Heart left ventricle (tissue), 16 donors: Measurements from ENCODE around the gene SARS1. TPM values are rescaled to one million over a fixed set of nuclear protein-coding genes. Genes with fewer than 3 reads are reported as not detected.

ENCODE experiments used
- ATAC-seq, 4 donors: fragments of 200-7000 bp; cut with Tn5 transposase; one replicate each; pipeline ENCODE4 v1.9.1; 2020 to 2022; ENCODE audit warnings: moderate library complexity in 4 of 4, mild to moderate bottlenecking in 3 of 4, moderate number of reproducible peaks in 1 of 4
- DNase-seq, 5 donors: peaks; one replicate each; pipeline ENCODE4 v3.0.0-alpha.2; 2020
- H3K27ac ChIP-seq, 12 donors: fragments of 200-600 bp; sonication (generic) in 4 of 12; one replicate each; pipeline versions ENCODE4 v1.5.0 to v1.8.0; 2016 to 2022; ENCODE audit warnings: mild to moderate bottlenecking in 2 of 12
- H3K27me3 ChIP-seq, 9 donors: fragments of 200-600 bp; sonication (generic) in 2 of 9; one replicate each; pipeline versions ENCODE4 v1.5.1 to v1.8.0; 2016 to 2022; ENCODE audit warnings: mild to moderate bottlenecking in 3 of 9
- H3K36me3 ChIP-seq, 9 donors: fragments of 200-600 bp; sonication (generic) in 2 of 9; one replicate each; pipeline versions ENCODE4 v1.5.0 to v1.8.0; 2018 to 2022; ENCODE audit warnings: mild to moderate bottlenecking in 2 of 9
- H3K4me1 ChIP-seq, 12 donors: fragments of 200-600 bp; sonication (generic) in 4 of 12; one replicate each; pipeline versions ENCODE4 v1.5.0 to v1.8.0; 2016 to 2022; ENCODE audit warnings: mild to moderate bottlenecking in 3 of 12
- H3K4me3 ChIP-seq, 12 donors: fragments of 200-600 bp; sonication (generic) in 4 of 12; one replicate each; pipeline versions ENCODE4 v1.5.0 to v1.8.0; 2017 to 2022; ENCODE audit warnings: mild to moderate bottlenecking in 9 of 12, moderate library complexity in 4 of 12
- H3K9me3 ChIP-seq, 12 donors: fragments of 200-600 bp; sonication (generic) in 4 of 12; one replicate each; pipeline versions ENCODE4 v1.5.0 to v1.8.0; 2016 to 2022; ENCODE audit warnings: mild to moderate bottlenecking in 1 of 12
- CTCF ChIP-seq, 12 donors: fragments of 200-600 bp; sonication (generic) in 4 of 12; IDR thresholded peaks; one replicate each; pipeline versions ENCODE4 v1.5.0 to v1.8.0; 2018 to 2022; ENCODE audit warnings: antibody characterized with exemption in 12 of 12, mild to moderate bottlenecking in 5 of 12
- POLR2A ChIP-seq, 2 donors: fragments of 450-650 bp; IDR thresholded peaks; one replicate each; pipeline ENCODE4 v1.6.1; 2017; ENCODE audit warnings: antibody characterized with exemption in 2 of 2, mild to moderate bottlenecking in 2 of 2, moderate library complexity in 2 of 2
- WGBS, 4 donors: extraction: QIAGEN DNeasy Blood & Tissue Kit in 2 of 4; methylation state at CpG; one replicate each; pipeline versions ENCODE4 v1.1.5 to v1.1.7; 2013 to 2018; 5-methylcytosine and 5-hydroxymethylcytosine counted together
- intact Hi-C, 10 donors: fragments of 100-400 bp; cut with DNase I; formaldehyde crosslinking; loops; one replicate each; pipeline versions ENCODE4 v1.11.1 to v1.14.2; 2022
- polyA plus RNA-seq, 2 donors: library from polyadenylated mRNA; stranded (reverse); fragments of 200-250 nt; gene quantifications; one replicate each; pipeline ENCODE4 v1.2.3, GENCODE V29; 2013
- total RNA-seq, 9 donors: library from RNA; depleted of rRNA in 2 of 9; stranded (reverse); fragments of >200 nt in 2 of 9; fragmentation: NEBNext Ultra II Directional in 3 of 9; extraction: Animal tissue kit (Norgen Biotek cat#: 25700) in 3 of 9; gene quantifications; one replicate each; pipeline versions ENCODE4 v1.1.0 to v1.2.4, GENCODE V29; 2016 to 2023
- donor health status: ischemic (EF 13 %, LVEDD 7.1; RV severe dilation, severe dysfunction).
- donor health status: healthy with polysubstance abuse.
- donor health status: DM: no; HTN: yes; CAD: no.
- donor health status: DM: no; HTN: no; CAD: no.
- donor health status: ischemic (EF 25% LVEDD 6.9; RV normal size, moderate dysfunction).
- donor health status: ischemic (EF 25% LVEDD 5.7; RV mildly dilated, moderate dysfunction).
- donor health status: healthy.
- donor health status: DM: yes; HTN: yes; CAD: no.
- donor health status: ischemic (EF 35%, LVEDD 5.7; RV mildly dilated, moderate dysfunction).
- donor health status: nonischemic (EF 11% LVEDD 7.7; RV severe dilation, severe dysfunction).
- donor health status: DM: yes; HTN: yes; CAD: no.
- donor health status: PGD.
- donor health status: ischemic (EF 29% LVEDD 5.4; RV normal size, mild dysfunction).
- donor health status: nonischemic (EF 23%, LVEDD 6.1; RV moderate dilation, normal function).

The SARS1 gene
- total and polyA plus RNA-seq, 11 donors: 41.1 to 179 (median 102) TPM

- no peaks in the 10 kb centered on the region for H3K27me3 ChIP-seq
- ATAC-seq (no peak), DNase-seq (no peak)
- TF ChIP-seq CTCF (IDR thresholded peaks at IDR 0.05): no peak
- no peak for TF ChIP-seq POLR2A (IDR thresholded peaks at IDR 0.05)
- no peak overlapping the region for H3K4me3 ChIP-seq
- no peaks in the 10 kb centered on the region for H3K36me3 ChIP-seq
- H3K27ac ChIP-seq: no peak overlapping the region
- peaks cover 0 to 12% (median 0%) of the 10 kb centered on the region in 12 donors for H3K4me1 ChIP-seq
- H3K9me3 ChIP-seq: no peaks in the 10 kb centered on the region
- 78 to 85% (median 81%) methylated on average over 6 of the region's 6 CpGs for WGBS, 4 donors
- intact Hi-C loops: no loop called here
Measured at GRCh38 chr1:109188781-109189180, 24.9 kb upstream of the SARS1 start.

- no peak overlapping the region for H3K27ac ChIP-seq
- peaks cover 0 to 12% (median 0%) of the 10 kb centered on the region in 12 donors for H3K4me1 ChIP-seq
- ATAC-seq (no peak), DNase-seq (no peak)
- H3K36me3 ChIP-seq: no peaks in the 10 kb centered on the region
- 83 to 87% (median 83%) methylated on average over 7 of the region's 7 CpGs for WGBS, 4 donors
- intact Hi-C loops: no loop called here
- H3K9me3 ChIP-seq: no peaks in the 10 kb centered on the region
- TF ChIP-seq POLR2A (IDR thresholded peaks at IDR 0.05) (no peak), CTCF (IDR thresholded peaks at IDR 0.05) (no peak)
- H3K4me3 ChIP-seq: no peak overlapping the region
- no peaks in the 10 kb centered on the region for H3K27me3 ChIP-seq
Measured at GRCh38 chr1:109190189-109190588, 23.5 kb upstream of the SARS1 start.

GRCh38 chr1:109191377-109191776 is 22.3 kb upstream of the SARS1 start:
- Histone ChIP-seq H3K36me3 (no peaks in the 10 kb centered on the region), H3K27me3 (no peaks in the 10 kb centered on the region), H3K9me3 (no peaks in the 10 kb centered on the region), H3K4me1 (peaks cover 0 to 10% (median 0%) of the 10 kb centered on the region in 12 donors), H3K4me3 (no peak overlapping the region), H3K27ac (no peak overlapping the region)
- no peak for DNase-seq
- 84 to 89% (median 84%) methylated on average over 8 of the region's 8 CpGs for WGBS, 4 donors
- intact Hi-C loops: no loop called here
- no peak for ATAC-seq
- no peak for TF ChIP-seq CTCF (IDR thresholded peaks at IDR 0.05)
- TF ChIP-seq POLR2A (IDR thresholded peaks at IDR 0.05): no peak

GRCh38 chr1:109191891-109192290 is 21.8 kb upstream of the SARS1 start:
- no peak for TF ChIP-seq CTCF (IDR thresholded peaks at IDR 0.05)
- TF ChIP-seq POLR2A (IDR thresholded peaks at IDR 0.05): no peak
- no peak overlapping the region for H3K4me3 ChIP-seq
- intact Hi-C loops: no loop called here

More at GRCh38 chr1:109191891-109192290, 21.8 kb upstream of the SARS1 start:
- H3K27ac ChIP-seq: no peak overlapping the region
- H3K36me3 ChIP-seq: no peaks in the 10 kb centered on the region
- H3K27me3 ChIP-seq: no peaks in the 10 kb centered on the region
- ATAC-seq (no peak), DNase-seq (no peak)
- no peaks in the 10 kb centered on the region for H3K9me3 ChIP-seq
- H3K4me1 ChIP-seq: peaks cover 0 to 5% (median 0%) of the 10 kb centered on the region in 12 donors
